Neural progenitor cell (in vitro differentiated cells): ENCODE measurements around the gene LIF. TPM values are rescaled to one million over a fixed set of nuclear protein-coding genes. Genes with fewer than 3 reads are reported as not detected.

Source experiments
- DNase-seq: peaks from one replicate; pipeline ENCODE4 v3.0.0-alpha.2; 2016; ENCODE audit warnings: low spot score
- H2AFZ ChIP-seq: fragments of 200-600 bp; sonication (generic); replicated peaks from 2 replicates; pipeline ENCODE4 v1.6.1; 2016; ENCODE audit warnings: antibody characterized with exemption
- H3F3A ChIP-seq: fragments of 200-600 bp; sonication (generic); 2 replicates; pipeline ENCODE4 v1.6.1; 2016; ENCODE audit warnings: antibody characterized with exemption, low read depth
- H3K27ac ChIP-seq: fragments of 200-600 bp; sonication (generic); 2 replicates; pipeline ENCODE4 v1.5.1; 2016; ENCODE audit warnings: mild to moderate bottlenecking
- H3K27me3 ChIP-seq: fragments of 200-600 bp; sonication (generic); 2 replicates; pipeline ENCODE4 v1.6.1; 2016; ENCODE audit warnings: mild to moderate bottlenecking, moderate library complexity
- H3K36me3 ChIP-seq: fragments of 200-600 bp; sonication (generic); 2 replicates; pipeline ENCODE4 v1.5.1; 2016
- H3K4me1 ChIP-seq: fragments of 200-600 bp; sonication (generic); 2 replicates; pipeline ENCODE4 v1.6.1; 2016; ENCODE audit warnings: mixed run types
- H3K4me2 ChIP-seq: fragments of 200-600 bp; sonication (generic); 2 replicates; pipeline ENCODE4 v1.6.1; 2016
- H3K4me3 ChIP-seq: fragments of 200-600 bp; sonication (generic); 2 replicates; pipeline ENCODE4 v1.5.1; 2016
- H3K79me2 ChIP-seq: fragments of 200-600 bp; sonication (generic); 2 replicates; pipeline ENCODE4 v1.6.1; 2016; ENCODE audit warnings: low read depth
- H3K9ac ChIP-seq: fragments of 200-600 bp; sonication (generic); 2 replicates; pipeline ENCODE4 v1.6.1; 2016
- H3K9me3 ChIP-seq: fragments of 200-600 bp; sonication (generic); 2 replicates; pipeline ENCODE4 v1.5.1; 2016; ENCODE audit warnings: low read depth
- H4K20me1 ChIP-seq: fragments of 200-600 bp; sonication (generic); 2 replicates; pipeline ENCODE4 v1.6.1; 2016; ENCODE audit warnings: low read depth
- H3K27ac Mint-ChIP-seq: 3 replicates; pipeline ENCODE4 v1.8.0; 2021; ENCODE audit warnings: mixed read lengths
- H3K27me3 Mint-ChIP-seq: 2 replicates; pipeline ENCODE4 v1.8.0; 2022; ENCODE audit warnings: low read depth, mild to moderate bottlenecking, inconsistent platforms, moderate library complexity, mixed read lengths; ENCODE audit not compliant: insufficient read depth
- H3K36me3 Mint-ChIP-seq: 3 replicates; pipeline ENCODE4 v1.8.0; 2021; ENCODE audit warnings: mixed read lengths
- H3K4me1 Mint-ChIP-seq: 3 replicates; pipeline ENCODE4 v1.8.0; 2021; ENCODE audit warnings: mixed read lengths
- H3K4me3 Mint-ChIP-seq: 3 replicates; pipeline ENCODE4 v1.8.0; 2021; ENCODE audit warnings: mild to moderate bottlenecking, moderate library complexity, mixed read lengths
- H3K9me3 Mint-ChIP-seq: 3 replicates; pipeline ENCODE4 v1.8.0; 2020; ENCODE audit warnings: mixed read lengths
- CTCF ChIP-seq: fragments of 200-600 bp; sonication (generic); IDR thresholded peaks from 2 replicates; pipeline ENCODE4 v1.5.1; 2017; ENCODE audit warnings: antibody characterized with exemption, mild to moderate bottlenecking
- EZH2 ChIP-seq: fragments of 200-600 bp; sonication (generic); IDR thresholded peaks from 2 replicates; pipeline ENCODE4 v1.6.1; 2017; ENCODE audit warnings: antibody characterized with exemption, mild to moderate bottlenecking, moderate library complexity
- EZH2phosphoT487 ChIP-seq: fragments of 200-600 bp; sonication (generic); IDR thresholded peaks from 2 replicates; pipeline ENCODE4 v1.6.1; 2017; ENCODE audit warnings: antibody characterized with exemption
- total RNA-seq: library from RNA; depleted of rRNA; stranded (reverse); fragments of >200 nt; gene quantifications from 2 replicates; pipeline ENCODE4 v1.2.3, GENCODE V29; 2015; ENCODE audit warnings: low replicate concordance

The LIF gene
- total RNA-seq, 1 donor from 2014 or later, result 0.21 TPM

GRCh38 chr22:30224161-30224857 is 22.2 kb downstream of the LIF start:
- no peak overlapping the region for H3K4me3 ChIP-seq
- H3K4me2 ChIP-seq, result no peak overlapping the region
- H3K79me2 ChIP-seq, result no peaks in the 10 kb centered on the region
- Mint-ChIP-seq H3K36me3 (no peaks in the 10 kb centered on the region), H3K9me3 (no peaks in the 10 kb centered on the region), H3K27ac (no peak overlapping the region), H3K4me3 (no peak overlapping the region), H3K4me1 (peaks cover 22% of the 10 kb centered on the region), H3K27me3 (peaks cover 10% of the 10 kb centered on the region)
- H4K20me1 ChIP-seq, result no peaks in the 10 kb centered on the region
- no peak overlapping the region for H3K9ac ChIP-seq
- no peaks in the 10 kb centered on the region for H3K9me3 ChIP-seq
- no peaks in the 10 kb centered on the region for H3F3A ChIP-seq
- DNase-seq, result no peak
- H3K27me3 ChIP-seq, result no peaks in the 10 kb centered on the region
- TF ChIP-seq CTCF (no peak), EZH2 (no peak), EZH2phosphoT487 (no peak)
- H3K36me3 ChIP-seq, result no peaks in the 10 kb centered on the region
- H3K4me1 ChIP-seq, result no peaks in the 10 kb centered on the region
- H3K27ac ChIP-seq, result no peak overlapping the region
- no peak overlapping the region for H2AFZ ChIP-seq

- H4K20me1 ChIP-seq, result no peaks in the 10 kb centered on the region
Observed at GRCh38 chr22:30223303-30223702, 23.3 kb downstream of the LIF start.

GRCh38 chr22:30222321-30222720 is 24.2 kb downstream of the LIF start:
- DNase-seq, result no peak

More at GRCh38 chr22:30223303-30223702, 23.3 kb downstream of the LIF start:
- Histone ChIP-seq H3K9me3 (no peaks in the 10 kb centered on the region), H3F3A (no peaks in the 10 kb centered on the region), H3K27ac (no peak overlapping the region), H3K4me1 (no peaks in the 10 kb centered on the region), H3K4me3 (no peak overlapping the region), H3K4me2 (no peak overlapping the region), H3K9ac (no peak overlapping the region), H2AFZ (no peak overlapping the region), H3K79me2 (no peaks in the 10 kb centered on the region), H3K36me3 (no peaks in the 10 kb centered on the region), H3K27me3 (no peaks in the 10 kb centered on the region)
- TF ChIP-seq CTCF (no peak), EZH2 (no peak), EZH2phosphoT487 (no peak)
- Mint-ChIP-seq H3K27me3 (peaks cover 11% of the 10 kb centered on the region), H3K4me3 (no peak overlapping the region), H3K27ac (no peak overlapping the region), H3K4me1 (peaks cover 16% of the 10 kb centered on the region), H3K36me3 (no peaks in the 10 kb centered on the region), H3K9me3 (no peaks in the 10 kb centered on the region)
- DNase-seq, result no peak

More at GRCh38 chr22:30222321-30222720, 24.2 kb downstream of the LIF start:
- Mint-ChIP-seq H3K27ac (peak overlapping the region; percentile 37), H3K4me1 (peaks cover 12% of the 10 kb centered on the region), H3K9me3 (no peaks in the 10 kb centered on the region), H3K4me3 (no peak overlapping the region), H3K36me3 (no peaks in the 10 kb centered on the region), H3K27me3 (peaks cover 8% of the 10 kb centered on the region)
- Histone ChIP-seq H4K20me1 (no peaks in the 10 kb centered on the region), H3K36me3 (no peaks in the 10 kb centered on the region), H3K9me3 (no peaks in the 10 kb centered on the region), H2AFZ (no peak overlapping the region), H3K4me3 (no peak overlapping the region), H3K4me1 (no peaks in the 10 kb centered on the region), H3K9ac (no peak overlapping the region), H3K27me3 (no peaks in the 10 kb centered on the region), H3K27ac (no peak overlapping the region), H3K79me2 (no peaks in the 10 kb centered on the region), H3K4me2 (no peak overlapping the region), H3F3A (no peaks in the 10 kb centered on the region)
- TF ChIP-seq EZH2phosphoT487, result no peak
- no peak for TF ChIP-seq EZH2
- no peak for TF ChIP-seq CTCF
